GM10266 (cell line): ENCODE data around the gene FAM53B.

Experiments
- DNase-seq: peaks from one replicate; pipeline ENCODE4 v3.0.0; 2012; ENCODE audit errors: extremely low spot score
- CTCF ChIP-seq: IDR thresholded peaks from 2 replicates; pipeline ENCODE4 v1.5.1; 2012; ENCODE audit warnings: mild to moderate bottlenecking, low read depth; ENCODE audit not compliant: control insufficient read depth, insufficient read depth; ENCODE audit errors: missing control alignments

Gene FAM53B

GRCh38 chr10:124692100-124692446, 52.1 kb downstream of the FAM53B start:
- no peak for DNase-seq
- TF ChIP-seq CTCF: no peak

- DNase-seq: no peak
- TF ChIP-seq CTCF: no peak
Observed at GRCh38 chr10:124691421-124692099, 52.6 kb downstream of the FAM53B start.

GRCh38 chr10:124691002-124691401, 53.2 kb downstream of the FAM53B start:
- no peak for DNase-seq
- TF ChIP-seq CTCF: no peak

GRCh38 chr10:124689911-124690498, 54.2 kb downstream of the FAM53B start:
- TF ChIP-seq CTCF: no peak
- DNase-seq: no peak

- TF ChIP-seq CTCF: no peak
- DNase-seq: peak; percentile 81
Observed at GRCh38 chr10:124688889-124689670, 55.1 kb downstream of the FAM53B start.

GRCh38 chr10:124688386-124688785, 55.8 kb downstream of the FAM53B start:
- no peak for TF ChIP-seq CTCF
- DNase-seq: no peak

GRCh38 chr10:124686707-124687376, 57.3 kb downstream of the FAM53B start:
- DNase-seq: no peak
- no peak for TF ChIP-seq CTCF
